Natural killer cell (primary cell): ENCODE results near the gene ARNT2. TPM values are rescaled to one million over a fixed set of nuclear protein-coding genes. Genes with fewer than 3 reads are reported as not detected.

ENCODE experiments used
- ATAC-seq, 3 donors: fragments of 150-1000 bp in 2 of 3; fragments of 200-7000 bp in 1 of 3; cut with Tn5 transposase; 1 replicate in 1 of 3; 2 replicates in 2 of 3; pipeline ENCODE4 v1.10.0; 2021; ENCODE audit warnings: mild to moderate bottlenecking in 2 of 3, moderate library complexity in 2 of 3
- DNase-seq, 2 donors: peaks; one replicate each; pipeline versions ENCODE4 v3.0.0 to v3.0.0-alpha.2; 2013 to 2021; ENCODE audit warnings: mixed read lengths in 1 of 2
- H3K27ac ChIP-seq: one replicate; pipeline ENCODE4 v1.5.1; 2013; ENCODE audit warnings: mild to moderate bottlenecking, low read length
- H3K27me3 ChIP-seq: one replicate; pipeline ENCODE4 v1.6.1; 2013; ENCODE audit warnings: low read length; ENCODE audit not compliant: control insufficient read depth, insufficient read depth
- H3K36me3 ChIP-seq: one replicate; pipeline ENCODE4 v1.6.1; 2013; ENCODE audit warnings: low read length; ENCODE audit not compliant: control insufficient read depth, insufficient read depth
- H3K4me1 ChIP-seq: one replicate; pipeline ENCODE4 v1.6.1; 2013; ENCODE audit warnings: low read length; ENCODE audit not compliant: control insufficient read depth, insufficient read depth
- H3K4me3 ChIP-seq: one replicate; pipeline ENCODE4 v1.5.1; 2013; ENCODE audit warnings: low read length
- H3K9me3 ChIP-seq: one replicate; pipeline ENCODE4 v1.6.1; 2013; ENCODE audit warnings: low read length; ENCODE audit not compliant: control insufficient read depth, insufficient read depth
- H3K27ac Mint-ChIP-seq, 2 donors: one replicate each; pipeline ENCODE4 v1.8.0; 2022; ENCODE audit warnings: mild to moderate bottlenecking in 2 of 2, mixed read lengths in 2 of 2, moderate library complexity in 1 of 2
- H3K27me3 Mint-ChIP-seq, 2 donors: one replicate each; pipeline ENCODE4 v1.8.0; 2022; ENCODE audit warnings: low read depth in 2 of 2, mixed read lengths in 2 of 2
- H3K36me3 Mint-ChIP-seq: one replicate; pipeline ENCODE4 v1.8.0; 2022; ENCODE audit warnings: mixed read lengths
- H3K4me1 Mint-ChIP-seq, 2 donors: one replicate each; pipeline ENCODE4 v1.8.0; 2022; ENCODE audit warnings: mixed read lengths in 2 of 2
- H3K4me3 Mint-ChIP-seq: one replicate; pipeline ENCODE4 v1.8.0; 2022; ENCODE audit warnings: mild to moderate bottlenecking, moderate library complexity, mixed read lengths
- H3K9me3 Mint-ChIP-seq, 2 donors: one replicate each; pipeline ENCODE4 v1.8.0; 2022; ENCODE audit warnings: mixed read lengths in 2 of 2
- WGBS: methylation state at CpG from one replicate; pipeline ENCODE4 v1.1.7; 2013; ENCODE audit warnings: missing lambda C conversion rate; ENCODE audit not compliant: insufficient coverage; 5-methylcytosine and 5-hydroxymethylcytosine counted together
- intact Hi-C: fragments of 100-400 bp; cut with micrococcal nuclease; formaldehyde crosslinking; loops from one replicate; pipeline ENCODE4 v1.14.2; 2022
- total RNA-seq, 4 donors: library from RNA; stranded (reverse); fragments of 120-200 nt in 1 of 4; gene quantifications; one replicate each; pipeline versions ENCODE4 v1.2.3 to v1.2.4, GENCODE V29; 2013 to 2022
- TF ChIP-seq, protein P1 (sequence below): fragments of 200-600 bp; IDR thresholded peaks from one replicate; pipeline ENCODE4 v1.8.0; 2022; ENCODE audit warnings: antibody characterized with exemption

The ARNT2 gene
- total RNA-seq, 3 donors from 2014 or later (not counting 1 experiment from before 2014, with no cell fraction given), result not detected

DNA sequence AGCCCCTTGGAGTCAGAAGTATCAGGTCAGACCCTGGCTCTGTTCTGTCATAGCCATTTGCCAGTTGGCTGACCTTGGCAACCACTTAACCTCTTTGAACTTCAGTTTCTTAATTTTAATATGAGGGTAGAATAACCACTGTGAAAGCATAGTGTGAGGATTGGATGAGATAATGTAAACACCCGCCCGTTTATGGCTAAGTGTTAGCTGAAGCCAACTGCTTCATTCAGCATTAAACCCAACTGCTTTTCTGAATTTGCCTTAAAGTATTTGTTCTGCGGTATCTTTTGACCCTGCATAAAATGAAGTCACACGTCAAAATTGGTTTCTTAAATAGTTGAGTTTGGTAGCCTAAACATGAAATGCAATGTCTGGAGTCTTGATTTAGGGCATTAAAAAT, 169.4 kb downstream of the ARNT2 start:
- Histone ChIP-seq H3K4me3 (no peak overlapping the region), H3K4me1 (no peaks in the 10 kb centered on the region), H3K36me3 (no peaks in the 10 kb centered on the region), H3K27me3 (no peaks in the 10 kb centered on the region), H3K27ac (no peak overlapping the region), H3K9me3 (no peaks in the 10 kb centered on the region)
- Mint-ChIP-seq H3K27me3 (peaks cover 4 to 13% of the 10 kb centered on the region in 2 donors), H3K9me3 (no peaks in the 10 kb centered on the region), H3K27ac (no peak overlapping the region), H3K4me1 (peaks cover 0 to 5% of the 10 kb centered on the region in 2 donors), H3K4me3 (no peak overlapping the region), H3K36me3 (no peaks in the 10 kb centered on the region)
- intact Hi-C loops, result no loop called here
- DNase-seq (no peak), ATAC-seq (no peak)
- TF ChIP-seq, protein P1, sequence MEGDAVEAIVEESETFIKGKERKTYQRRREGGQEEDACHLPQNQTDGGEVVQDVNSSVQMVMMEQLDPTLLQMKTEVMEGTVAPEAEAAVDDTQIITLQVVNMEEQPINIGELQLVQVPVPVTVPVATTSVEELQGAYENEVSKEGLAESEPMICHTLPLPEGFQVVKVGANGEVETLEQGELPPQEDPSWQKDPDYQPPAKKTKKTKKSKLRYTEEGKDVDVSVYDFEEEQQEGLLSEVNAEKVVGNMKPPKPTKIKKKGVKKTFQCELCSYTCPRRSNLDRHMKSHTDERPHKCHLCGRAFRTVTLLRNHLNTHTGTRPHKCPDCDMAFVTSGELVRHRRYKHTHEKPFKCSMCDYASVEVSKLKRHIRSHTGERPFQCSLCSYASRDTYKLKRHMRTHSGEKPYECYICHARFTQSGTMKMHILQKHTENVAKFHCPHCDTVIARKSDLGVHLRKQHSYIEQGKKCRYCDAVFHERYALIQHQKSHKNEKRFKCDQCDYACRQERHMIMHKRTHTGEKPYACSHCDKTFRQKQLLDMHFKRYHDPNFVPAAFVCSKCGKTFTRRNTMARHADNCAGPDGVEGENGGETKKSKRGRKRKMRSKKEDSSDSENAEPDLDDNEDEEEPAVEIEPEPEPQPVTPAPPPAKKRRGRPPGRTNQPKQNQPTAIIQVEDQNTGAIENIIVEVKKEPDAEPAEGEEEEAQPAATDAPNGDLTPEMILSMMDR, result no peak
- WGBS, result 72% methylated on average over 4 of the region's 4 CpGs

DNA sequence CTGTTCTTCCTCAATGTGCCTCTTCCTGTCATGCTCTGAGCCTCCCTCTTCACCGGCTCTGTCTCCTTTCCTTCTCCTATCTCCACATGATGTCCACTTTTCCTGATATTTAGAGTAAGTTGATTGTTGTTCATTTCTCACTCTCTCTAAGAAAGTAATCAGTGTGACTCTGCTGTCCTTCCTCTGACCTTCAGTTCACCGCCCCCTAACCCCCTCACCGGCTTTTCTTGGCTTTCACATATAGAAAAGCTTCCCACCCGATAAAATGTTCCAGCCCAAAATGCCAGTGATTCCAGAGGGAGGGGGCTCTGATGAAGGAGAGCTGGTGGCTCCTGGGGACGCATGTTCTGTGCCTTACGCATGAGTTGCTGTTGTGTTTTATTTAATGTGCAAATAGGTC, 170.4 kb downstream of the ARNT2 start:
- H3K27me3 Mint-ChIP-seq, result peaks cover 0 to 10% of the 10 kb centered on the region in 2 donors
- 93% methylated on average over 5 of the region's 6 CpGs for WGBS
- intact Hi-C loops, result no loop called here
- no peak for ATAC-seq
- H3K27ac Mint-ChIP-seq, result no peak overlapping the region
- H3K36me3 Mint-ChIP-seq, result no peaks in the 10 kb centered on the region
- DNase-seq, result no peak
- H3K4me1 ChIP-seq, result no peaks in the 10 kb centered on the region
- no peaks in the 10 kb centered on the region for H3K9me3 ChIP-seq
- TF ChIP-seq, protein P1, result no peak
- no peaks in the 10 kb centered on the region for H3K9me3 Mint-ChIP-seq
- H3K4me3 Mint-ChIP-seq, result no peak overlapping the region
- peaks cover 0 to 5% of the 10 kb centered on the region in 2 donors for H3K4me1 Mint-ChIP-seq
- no peaks in the 10 kb centered on the region for H3K36me3 ChIP-seq
- no peak overlapping the region for H3K27ac ChIP-seq
- no peaks in the 10 kb centered on the region for H3K27me3 ChIP-seq
- no peak overlapping the region for H3K4me3 ChIP-seq

DNA sequence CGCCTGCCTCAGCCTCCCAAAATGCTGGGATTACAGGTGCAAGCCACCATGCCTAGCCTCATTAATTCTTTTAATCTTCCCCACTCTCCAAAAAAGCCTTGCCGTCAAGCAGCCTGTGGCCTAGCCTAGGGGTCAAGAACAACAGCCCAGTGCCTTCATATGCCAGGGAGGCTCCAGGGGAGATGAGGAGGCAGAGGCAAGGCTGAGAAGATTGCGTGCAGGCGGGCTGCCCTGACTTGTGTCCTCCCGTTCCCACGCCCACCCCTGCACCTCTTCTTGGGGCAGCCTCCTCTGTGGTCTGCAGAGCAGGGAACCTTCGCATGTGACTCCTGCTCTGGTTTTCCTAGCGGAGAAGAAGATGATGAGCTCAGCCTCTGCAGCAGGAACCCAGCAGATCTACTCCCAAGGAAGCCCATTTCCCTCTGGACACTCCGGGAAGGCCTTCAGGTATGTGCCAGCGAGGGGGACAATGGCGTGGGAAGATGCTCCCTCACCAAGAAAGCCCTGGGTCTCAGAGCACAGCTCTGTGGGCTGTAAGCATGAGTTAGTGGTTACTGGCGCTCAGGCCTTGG, 172.4 kb downstream of the ARNT2 start:
- Histone ChIP-seq H3K36me3 (no peaks in the 10 kb centered on the region), H3K9me3 (no peaks in the 10 kb centered on the region), H3K27ac (no peak overlapping the region), H3K27me3 (no peaks in the 10 kb centered on the region), H3K4me3 (no peak overlapping the region), H3K4me1 (no peaks in the 10 kb centered on the region)
- no peak overlapping the region for H3K4me3 Mint-ChIP-seq
- no peaks in the 10 kb centered on the region for H3K9me3 Mint-ChIP-seq
- peaks cover 0 to 5% of the 10 kb centered on the region in 2 donors for H3K4me1 Mint-ChIP-seq
- H3K27me3 Mint-ChIP-seq, result peaks cover 0 to 13% of the 10 kb centered on the region in 2 donors
- ATAC-seq, result no peak
- WGBS, result 89% methylated on average over 12 of the region's 12 CpGs
- TF ChIP-seq, protein P1, result no peak
- no peak for DNase-seq
- H3K27ac Mint-ChIP-seq, result no peak overlapping the region
- intact Hi-C loops, result no loop called here
- H3K36me3 Mint-ChIP-seq, result no peaks in the 10 kb centered on the region
